Kasumi-1 (cell line): ENCODE measurements around the gene TMEM92.
"Not testable (repeated sequence)": the region's sequence is repeated elsewhere in the genome, so short reads cannot be mapped to it uniquely, and the experiment has no call there.

Source experiments
- DNase-seq, 2 experiments: peaks; one replicate each; lab custom pipeline; 2025; lab: John Stamatoyannopoulos, UW

TMEM92 gene

DNA sequence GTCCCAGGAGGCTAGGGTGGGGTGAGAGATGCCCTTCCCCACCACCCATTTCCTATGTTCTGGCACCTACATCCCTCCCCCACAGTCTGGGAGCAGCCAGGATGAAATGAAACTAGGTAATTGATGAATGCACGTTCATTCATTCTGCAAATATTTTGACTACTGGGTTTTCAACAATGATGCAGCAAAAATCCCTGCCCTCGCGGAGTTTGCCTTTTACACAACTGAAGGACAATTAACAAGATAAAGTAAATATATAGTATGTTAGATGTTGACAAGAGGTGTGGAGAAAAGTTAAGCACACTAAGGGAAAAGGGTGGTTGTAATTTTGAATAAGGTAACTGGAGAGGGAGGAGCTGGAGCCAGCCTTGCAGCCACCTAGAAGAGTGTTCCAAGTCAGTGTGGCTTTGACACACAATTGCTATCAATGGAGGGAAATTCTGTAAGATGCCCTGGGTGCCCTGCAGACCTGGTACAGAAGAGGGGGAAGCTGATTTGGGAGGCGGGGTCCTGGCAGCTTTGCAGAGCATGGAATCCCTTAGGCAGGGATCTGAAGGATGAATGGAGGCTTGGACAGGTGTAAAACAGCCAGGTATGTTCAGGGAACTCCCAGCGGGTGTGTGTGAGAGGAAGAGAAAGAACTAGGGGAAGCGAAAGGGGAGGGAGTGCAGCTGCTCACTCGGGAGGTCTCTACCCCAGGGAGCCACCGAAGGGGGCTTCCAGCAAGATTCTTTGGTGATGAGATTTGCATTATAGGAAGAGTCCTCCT is 2.5 kb downstream of the TMEM92 start:
- DNase-seq = no peak

DNA sequence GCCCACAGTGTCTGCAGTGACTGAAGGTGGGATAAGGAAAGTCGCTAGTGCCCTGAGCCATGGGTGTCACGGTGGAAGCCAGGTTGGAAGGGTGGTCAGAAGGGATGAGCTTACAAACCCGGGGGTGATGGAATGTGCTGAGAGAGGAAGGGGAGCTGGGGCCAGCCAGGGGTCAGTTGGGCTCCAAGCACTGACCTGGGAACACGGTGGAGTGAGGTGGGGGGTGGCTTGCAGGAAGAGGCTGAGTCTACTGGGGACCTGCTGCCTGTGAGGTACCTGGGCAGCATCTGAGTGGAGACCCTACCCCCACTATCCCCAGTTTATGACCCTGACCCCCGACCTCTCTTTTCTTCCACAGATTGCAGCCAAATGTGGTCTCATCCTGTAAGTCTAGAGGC is 3.1 kb downstream of the TMEM92 start:
- no peak for DNase-seq

DNA sequence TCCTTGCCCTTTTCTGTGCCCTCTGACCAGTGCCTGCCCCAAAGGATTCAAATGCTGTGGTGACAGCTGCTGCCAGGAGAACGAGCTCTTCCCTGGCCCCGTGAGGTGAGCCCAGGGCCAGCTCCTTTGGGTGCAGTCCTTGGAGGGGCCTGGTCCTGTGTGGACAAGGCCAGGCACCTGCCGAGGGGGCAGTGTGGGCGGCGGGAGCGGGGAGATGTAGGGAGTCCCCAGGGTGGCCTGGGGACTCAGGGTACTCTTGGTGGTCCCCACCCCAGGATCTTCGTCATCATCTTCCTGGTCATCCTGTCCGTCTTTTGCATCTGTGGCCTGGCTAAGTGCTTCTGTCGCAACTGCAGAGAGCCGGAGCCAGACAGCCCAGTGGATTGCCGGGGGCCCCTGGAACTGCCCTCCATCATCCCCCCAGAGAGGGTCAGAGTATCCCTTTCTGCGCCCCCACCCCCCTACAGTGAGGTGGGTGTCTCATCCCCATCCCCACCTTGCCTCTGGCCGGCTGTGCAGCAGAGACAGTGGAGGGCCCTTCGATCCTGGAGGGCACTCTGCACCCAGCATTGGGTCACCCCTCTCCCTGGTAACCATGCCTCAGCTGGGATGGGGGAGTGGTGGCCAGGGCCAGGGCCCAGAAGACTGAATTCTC is 4.4 kb downstream of the TMEM92 start:
- no peak for DNase-seq

DNA sequence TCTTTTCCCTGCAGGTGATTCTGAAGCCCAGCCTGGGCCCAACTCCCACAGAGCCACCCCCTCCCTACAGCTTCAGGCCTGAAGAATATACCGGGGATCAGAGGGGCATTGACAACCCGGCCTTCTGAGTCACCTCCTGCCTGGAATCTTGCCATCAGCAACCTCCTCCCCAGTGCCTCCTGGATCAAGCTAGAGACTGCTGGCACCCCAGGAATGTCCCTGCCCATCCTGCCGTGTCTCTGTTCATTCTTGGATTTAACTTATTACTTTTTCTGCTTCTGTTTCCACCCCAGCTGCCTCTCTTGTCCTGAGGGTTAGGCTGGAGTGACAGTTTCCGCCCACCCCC is 4.9 kb downstream of the TMEM92 start:
- no peak for DNase-seq

DNA sequence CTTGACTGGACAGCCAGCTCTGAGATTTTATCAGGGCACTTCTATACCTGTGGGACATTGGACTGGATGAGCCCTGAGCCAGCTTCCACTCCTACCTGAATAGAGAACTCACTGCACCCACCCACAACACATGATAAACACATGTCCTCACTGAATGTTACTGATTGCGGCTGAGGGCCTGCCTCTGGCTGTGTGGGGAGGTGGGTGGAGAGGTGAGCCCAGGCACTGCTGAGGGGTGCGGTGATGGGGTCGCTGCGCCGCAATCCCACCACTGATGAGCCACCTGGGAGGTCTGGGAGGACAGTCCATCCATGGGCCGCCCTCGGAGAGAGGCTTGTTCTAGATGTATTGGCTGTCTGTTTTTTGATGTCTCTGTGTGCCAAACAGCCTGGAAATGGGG is 5.4 kb downstream of the TMEM92 start:
- DNase-seq = no peak

DNA sequence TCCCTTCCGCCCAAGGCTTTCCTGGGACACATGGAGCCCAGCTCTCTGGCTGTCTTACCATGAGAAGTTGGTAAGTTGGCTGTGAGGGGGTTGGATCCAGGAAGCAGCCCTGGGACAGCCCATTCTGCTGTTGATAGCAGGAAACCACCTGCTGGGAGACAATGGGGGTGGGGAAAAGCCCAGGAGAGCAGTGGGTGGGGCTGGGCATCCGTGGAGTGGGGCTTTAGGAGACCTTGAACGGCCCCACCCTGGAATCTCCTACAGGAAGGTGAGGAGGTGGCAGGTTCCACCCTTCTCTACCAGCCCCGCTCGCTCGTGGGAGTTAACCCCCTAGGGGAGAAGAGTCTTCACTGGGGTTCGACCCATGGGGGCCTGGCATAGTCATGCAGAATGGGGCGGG is 5.8 kb downstream of the TMEM92 start:
- DNase-seq = no peak

DNA sequence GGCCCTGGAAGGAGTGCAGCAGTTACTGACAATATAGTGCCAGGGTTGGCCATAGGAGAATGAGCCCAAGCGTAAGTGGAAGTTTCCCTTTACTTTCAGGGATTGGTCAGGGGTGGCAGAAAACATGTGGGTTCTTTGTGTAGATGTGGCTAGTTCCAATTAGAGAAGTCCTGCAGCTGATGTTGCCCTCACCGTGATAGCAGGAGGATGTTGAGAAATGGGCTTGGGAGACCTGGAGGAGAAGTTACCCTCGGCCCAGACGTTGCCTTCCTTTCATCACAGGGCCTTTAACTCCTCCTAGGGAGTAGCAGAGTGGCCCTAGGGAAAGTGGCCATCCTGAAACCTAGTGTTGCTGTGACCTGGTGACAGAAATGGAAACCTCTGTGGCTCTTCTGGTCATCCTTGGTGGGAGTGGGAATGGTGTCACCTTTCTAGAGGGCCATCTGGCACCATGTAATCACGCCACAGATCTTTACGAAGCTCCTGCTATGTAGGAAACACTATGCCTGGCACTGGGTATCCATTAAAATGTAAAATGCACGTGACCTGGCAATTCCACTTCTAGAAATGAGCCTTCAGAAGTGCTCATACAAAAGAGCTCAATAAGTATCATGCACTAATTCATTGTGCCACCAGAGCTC is 6.7 kb downstream of the TMEM92 start:
- DNase-seq = peak in 1 of 2 experiments; percentile 35

DNA sequence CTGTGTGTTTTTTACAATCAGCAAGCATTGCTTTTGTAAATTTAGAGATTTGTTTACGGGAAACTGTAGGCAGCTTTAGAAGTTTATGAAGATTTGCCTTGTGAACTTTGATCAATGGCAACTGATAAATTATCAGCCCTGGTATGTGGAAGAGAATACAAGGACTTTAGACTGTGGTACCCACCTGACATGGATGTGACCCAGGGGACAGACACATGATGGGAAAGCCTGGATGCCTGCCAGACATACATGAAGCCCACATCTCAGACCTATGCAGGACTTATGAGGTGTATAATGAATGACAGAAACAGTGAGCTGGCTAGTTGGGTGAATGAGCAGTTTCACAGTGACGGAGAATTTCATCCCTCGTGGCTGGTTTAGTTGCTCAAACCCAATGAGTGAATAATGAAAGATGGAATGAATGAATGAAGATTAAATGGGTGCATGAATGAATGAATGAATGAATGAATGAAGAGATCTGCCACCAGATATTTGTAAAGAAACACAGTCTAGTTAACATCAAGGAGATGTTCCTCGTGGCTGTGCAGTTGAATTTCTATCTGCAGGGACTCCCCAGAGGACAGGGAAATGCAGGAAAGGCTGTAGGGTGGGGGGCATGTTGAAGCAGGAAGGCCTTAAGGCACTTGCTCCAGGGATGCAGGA is 7.6 kb downstream of the TMEM92 start:
- no peak for DNase-seq

DNA sequence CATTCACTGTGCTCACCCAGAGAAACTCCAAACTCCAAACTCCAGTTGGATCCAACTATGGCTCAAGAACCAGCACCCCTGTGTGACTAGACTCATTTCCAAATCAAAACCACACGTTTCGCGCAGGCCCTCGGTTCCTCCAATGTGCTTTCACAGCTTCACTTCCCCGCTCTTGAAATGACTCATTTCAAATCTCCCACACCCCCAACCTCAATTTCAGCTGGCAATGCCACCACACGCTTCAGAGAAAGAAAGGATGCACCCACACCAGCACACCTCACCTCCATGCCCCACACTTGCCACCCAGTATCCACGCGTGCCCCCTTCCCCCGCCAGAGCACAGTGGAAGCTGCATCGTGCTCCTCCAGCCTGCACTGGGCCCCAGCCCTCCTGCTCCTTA is 9.0 kb downstream of the TMEM92 start:
- DNase-seq = no peak

DNA sequence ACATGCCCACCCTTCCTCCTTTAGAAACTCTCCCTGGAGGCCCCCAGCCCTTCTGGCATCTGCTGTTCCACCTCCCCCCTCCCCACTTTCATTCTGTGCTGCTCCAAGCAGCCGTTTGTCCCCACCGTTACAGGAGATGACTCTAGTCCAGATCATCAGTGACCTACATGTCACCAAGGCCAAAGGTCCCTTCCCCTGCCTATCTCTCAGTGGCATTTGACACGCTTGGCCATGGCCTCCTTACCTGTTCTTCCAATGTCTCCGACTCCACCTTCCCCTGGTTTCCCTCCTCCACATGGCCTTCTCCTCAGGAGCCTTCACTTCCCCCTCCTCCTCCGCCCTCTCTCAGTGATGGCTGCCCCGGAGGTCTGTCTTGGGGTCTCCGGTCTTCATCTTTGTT is 9.4 kb downstream of the TMEM92 start:
- DNase-seq = no peak

DNA sequence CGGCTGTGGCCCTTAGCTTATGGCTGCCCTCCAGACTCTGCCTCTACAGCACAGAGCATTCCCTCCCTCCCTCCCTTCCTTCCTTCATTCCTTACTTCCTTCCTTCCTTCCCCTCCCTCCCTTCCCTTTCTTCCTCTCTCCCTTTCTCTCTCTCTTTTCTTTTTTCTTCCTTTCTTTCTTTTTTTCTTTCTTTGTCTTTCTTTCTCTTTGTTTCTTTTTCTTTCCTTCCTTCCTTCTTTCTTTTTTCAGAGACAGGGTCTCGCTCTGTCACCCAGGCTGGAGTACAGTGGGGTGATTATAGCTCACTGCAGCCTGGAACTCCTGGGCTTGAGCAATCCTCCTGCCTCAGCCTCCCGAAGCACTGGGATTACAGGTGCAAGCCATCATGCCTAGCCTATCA is 11.7 kb downstream of the TMEM92 start:
- no peak for DNase-seq

DNA sequence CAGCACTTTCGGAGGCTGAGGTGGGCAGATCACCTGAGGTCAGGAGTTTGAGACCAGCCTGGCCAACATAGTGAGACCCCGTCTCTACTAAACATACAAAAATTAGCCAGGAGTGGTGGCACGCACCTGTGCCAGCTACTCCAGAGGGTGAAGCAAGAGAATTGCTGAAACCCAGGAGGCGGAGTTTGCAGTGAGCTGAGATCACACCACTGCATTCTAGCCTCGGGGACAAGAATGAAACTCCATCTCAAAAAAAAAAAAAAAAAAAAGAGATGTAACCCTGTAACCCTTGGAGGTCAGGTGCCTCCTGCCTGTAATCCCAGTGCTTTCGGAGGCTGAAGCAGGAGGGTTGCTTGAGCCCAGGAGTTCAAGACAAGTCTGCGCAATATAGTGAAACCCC is 13.0 kb downstream of the TMEM92 start:
- not testable (repeated sequence) for DNase-seq

DNA sequence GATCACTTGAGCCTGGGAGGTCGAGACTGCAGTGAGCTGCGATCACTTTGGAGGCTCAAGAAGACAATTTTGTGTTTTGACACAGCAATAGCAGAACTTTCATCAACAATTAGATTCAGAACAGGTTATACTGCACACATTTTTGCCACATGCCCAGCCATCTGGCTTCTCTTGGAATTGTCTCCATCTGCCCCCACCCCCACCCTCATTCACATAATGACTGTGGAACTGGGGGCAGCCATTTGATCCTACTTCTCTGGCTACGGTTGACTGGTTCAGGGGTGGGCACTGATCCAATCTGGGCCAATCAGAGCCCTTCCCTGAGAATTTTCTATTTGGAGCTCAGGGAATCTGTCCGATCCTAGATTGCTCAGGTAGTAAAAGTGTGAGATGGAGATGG is 14.0 kb downstream of the TMEM92 start:
- no peak for DNase-seq

DNA sequence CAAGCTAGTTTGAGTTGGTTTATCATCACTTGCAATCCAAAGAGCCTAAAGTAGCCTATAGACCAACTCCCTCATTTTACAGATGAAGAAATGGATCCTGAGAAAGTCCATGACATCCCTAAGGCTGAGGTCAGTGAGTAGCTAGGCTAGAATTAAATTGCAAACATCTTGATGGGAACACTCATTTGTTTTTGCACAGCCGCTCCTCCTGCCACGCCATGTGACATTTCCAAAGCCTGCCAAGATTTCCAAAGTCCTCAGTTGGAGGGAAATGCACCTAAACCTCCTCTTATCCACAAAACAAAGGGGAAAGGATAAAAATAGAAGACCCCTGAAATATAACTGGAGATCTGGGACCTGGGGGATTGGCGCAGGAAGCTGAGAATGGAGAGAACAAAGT is 15.0 kb downstream of the TMEM92 start:
- no peak for DNase-seq

DNA sequence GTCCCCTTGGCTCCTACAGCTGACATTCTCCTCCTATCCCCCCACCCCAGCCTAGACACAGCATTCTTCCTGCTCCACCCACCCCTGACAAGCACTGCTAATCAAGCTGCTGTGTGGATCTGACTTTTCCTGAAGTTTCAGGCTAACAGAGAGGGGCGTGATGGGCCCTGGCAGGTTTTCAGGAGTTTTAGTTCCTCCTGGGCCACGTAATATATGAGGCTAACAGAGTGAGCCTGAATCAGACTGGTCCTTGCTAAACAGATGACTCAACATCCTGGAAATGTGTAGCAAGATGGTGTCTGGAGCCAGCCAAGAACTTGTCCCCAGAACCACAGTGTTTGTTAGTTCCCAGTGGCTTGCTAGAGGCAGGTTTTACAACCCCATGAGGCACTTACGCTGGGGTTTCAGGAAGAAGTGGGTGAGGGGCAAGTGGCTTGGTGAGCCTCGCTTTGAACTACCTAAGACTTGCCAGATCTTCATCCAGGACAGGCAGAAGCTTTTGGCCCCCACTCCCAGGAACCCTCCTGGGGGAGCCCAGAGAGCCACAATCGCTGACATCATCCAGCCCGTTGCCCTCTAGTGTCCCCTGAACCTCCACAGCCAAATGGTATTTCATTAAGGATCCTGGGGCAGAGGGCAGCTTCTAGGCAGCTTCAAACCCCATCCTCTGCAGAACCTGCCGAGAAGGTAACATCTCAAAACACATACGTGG is 15.9 kb downstream of the TMEM92 start:
- peak; percentile 98 for DNase-seq

DNA sequence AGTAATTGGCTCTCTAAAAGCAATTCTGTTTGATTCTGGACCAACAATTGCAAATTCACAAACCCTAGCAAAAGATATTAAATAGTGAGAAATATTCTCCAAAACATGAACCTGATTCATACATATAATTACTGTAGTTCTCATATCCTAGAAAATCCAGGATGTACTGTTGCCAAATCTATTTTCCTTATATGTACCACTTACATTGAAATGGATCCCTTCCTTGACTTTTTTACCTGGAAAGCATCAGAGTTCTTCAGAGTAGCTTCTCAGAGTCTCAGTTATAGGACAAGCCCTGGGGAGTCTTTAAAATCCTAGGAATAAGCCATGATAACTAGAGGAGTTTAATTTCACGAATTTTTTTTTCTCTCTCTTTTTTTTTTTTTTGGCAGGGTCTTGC is 16.7 kb downstream of the TMEM92 start:
- DNase-seq = no peak

DNA sequence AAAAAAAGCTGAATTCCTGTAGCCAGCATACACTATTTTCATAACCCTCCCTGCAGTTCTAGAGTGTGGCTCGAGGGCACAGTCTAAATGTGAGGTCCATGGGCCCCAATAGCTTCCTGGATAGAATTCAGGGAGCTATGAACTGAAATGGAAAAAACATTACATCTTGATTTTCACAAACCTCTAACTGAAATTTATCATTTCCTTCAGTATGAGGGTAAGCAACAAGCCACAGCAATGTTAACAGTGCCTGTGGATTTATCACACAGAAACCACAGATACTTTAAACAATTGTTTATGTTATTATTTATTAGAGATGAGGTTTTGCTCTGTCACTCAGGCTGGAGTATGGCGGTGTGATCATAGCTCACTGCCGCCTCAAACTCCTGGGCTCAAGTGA is 18.2 kb downstream of the TMEM92 start:
- DNase-seq = no peak

DNA sequence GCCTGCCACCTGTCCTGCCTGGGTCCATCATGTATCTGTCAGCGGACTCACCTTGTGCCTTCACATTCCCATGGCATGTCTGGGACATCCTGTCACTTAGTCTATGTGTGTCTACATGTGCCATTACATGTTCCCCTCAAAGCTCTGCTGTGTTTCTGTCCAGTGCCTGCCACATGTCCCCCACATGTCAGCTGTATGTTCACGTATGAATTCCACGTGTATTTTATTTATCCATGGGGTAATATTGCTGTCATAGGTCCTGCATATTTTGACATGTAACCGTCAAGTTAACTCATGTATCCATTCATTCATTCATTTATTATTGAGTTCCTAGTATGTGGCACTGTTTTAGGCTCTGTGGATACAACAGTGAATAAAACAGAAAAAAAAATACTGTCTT is 20.8 kb downstream of the TMEM92 start:
- DNase-seq = no peak

DNA sequence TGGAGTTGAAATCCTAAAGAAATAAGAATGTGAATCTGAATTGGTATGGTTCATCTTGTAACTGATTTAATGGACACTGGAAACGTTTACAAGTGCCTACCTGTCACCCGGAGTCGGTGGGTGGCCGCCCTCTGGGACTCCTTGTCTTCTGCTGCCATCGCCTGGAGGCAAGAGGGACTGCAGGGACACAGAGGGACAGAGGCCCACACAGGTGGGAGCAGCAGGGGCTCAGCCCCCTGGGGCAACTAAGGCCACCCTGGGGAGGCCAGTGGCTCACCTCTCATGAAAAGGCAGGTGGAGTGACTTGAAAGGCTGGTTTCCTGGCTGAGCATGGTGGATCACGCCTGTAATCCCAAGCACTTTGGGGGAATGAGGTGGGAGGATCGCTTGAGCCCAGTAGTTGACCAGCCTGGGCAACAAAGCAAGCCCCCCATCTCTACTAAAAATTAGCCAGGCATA is 23.2 kb downstream of the TMEM92 start:
- DNase-seq = peak; percentile 73 to 78

DNA sequence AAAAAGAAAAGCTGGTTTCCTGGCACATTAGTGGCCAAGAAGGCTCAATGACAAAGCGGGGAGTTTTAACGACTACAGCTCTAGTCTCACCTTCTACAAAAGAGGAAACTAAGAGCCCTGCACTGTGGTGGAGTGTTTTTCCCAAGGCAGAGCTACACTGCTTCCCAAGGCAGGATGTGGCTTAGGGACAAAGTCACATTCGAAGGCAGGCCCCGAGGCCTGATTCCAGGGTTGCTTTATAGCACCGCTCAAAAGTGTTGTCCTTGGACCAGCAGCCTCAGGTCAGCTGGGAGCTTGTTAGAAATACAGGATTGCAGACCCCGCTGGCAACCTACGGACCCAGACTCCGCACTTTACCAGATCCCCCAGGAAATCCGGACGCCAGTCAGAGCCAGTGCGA is 23.8 kb downstream of the TMEM92 start:
- no peak for DNase-seq

DNA sequence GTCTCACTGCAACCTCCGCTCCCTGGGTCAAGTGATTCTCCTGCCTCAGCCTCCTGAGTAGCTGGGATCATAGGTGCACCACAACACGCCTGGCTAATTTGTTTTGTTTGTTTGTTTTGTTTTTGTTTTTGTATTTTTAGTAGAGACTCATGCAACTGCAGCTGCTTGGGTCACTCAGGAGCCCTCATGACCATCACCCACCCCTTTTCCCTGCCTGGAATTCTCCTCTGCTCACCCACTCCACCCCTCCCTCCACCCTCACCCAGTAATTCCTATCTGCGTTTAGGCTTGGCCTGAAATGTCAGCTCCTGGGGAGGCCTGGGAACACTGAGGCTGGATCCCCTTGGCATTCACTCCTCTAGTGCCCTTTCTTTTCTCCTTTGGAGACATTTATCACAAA is 25.5 kb downstream of the TMEM92 start:
- no peak for DNase-seq

DNA sequence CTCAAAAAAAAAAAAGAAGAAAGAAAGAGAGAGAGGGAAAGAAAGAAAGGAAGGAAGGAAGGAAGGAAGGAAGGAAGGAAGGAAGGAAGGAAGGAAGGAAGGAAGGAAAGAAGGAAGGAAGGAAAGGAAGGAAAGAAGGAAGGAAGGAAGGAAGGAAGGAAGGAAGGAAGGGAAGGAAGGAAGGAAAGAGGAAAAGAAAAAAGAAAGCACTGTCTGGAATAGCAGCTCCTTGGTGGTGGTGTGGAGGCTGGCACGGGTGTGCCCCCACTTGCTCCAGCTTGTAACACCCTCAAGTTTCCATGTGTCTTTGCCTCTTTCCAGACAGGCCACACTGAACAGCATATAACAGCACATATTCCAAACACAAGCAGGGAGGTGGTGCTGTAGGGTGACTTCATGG is 26.6 kb downstream of the TMEM92 start:
- DNase-seq = not testable (repeated sequence)
